NCI-H526 (cell line): Measurements from ENCODE around the gene AGAP2.

Experiments used
- DNase-seq, 2 experiments: peaks; one replicate each; lab custom pipeline; 2025; lab: John Stamatoyannopoulos, UW

Gene AGAP2

DNA sequence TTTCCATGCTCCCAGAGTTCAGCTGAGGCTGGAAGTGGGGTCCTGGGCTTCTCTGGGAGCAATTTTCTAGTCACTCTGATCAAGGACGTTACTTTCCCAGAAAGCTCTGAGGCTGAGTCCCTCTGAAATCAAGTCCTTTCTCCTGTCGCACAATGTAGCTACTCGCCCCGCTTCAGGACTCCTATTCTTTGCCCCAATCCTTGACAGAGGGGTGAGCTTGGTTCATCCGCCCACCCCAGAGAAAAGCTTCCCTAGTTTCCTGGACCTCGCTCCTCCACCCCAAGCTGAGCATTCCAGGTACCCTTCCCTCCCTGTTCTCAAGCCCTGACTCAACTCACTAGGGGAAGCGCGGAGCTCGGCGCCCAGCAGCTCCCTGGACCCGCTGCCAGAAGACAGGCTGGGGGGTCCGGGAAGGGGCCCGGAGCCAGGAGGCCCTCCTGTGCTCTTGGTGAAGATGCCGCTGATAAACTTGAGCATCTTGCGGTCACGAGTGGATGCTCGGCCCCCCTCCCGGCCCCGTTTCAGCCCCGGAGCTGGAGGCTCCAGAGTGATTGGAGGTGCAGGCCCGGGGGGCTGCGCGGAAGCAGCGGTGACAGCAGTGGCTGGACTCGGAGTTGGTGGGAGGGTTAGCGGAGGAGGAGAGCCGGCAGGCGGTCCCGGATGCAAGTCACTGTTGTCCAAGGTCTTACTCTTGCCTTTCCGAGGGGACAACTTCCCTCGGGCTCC is 1.6 kb downstream of the AGAP2 start:
- peak in 1 of 2 experiments; percentile 52 for DNase-seq

DNA sequence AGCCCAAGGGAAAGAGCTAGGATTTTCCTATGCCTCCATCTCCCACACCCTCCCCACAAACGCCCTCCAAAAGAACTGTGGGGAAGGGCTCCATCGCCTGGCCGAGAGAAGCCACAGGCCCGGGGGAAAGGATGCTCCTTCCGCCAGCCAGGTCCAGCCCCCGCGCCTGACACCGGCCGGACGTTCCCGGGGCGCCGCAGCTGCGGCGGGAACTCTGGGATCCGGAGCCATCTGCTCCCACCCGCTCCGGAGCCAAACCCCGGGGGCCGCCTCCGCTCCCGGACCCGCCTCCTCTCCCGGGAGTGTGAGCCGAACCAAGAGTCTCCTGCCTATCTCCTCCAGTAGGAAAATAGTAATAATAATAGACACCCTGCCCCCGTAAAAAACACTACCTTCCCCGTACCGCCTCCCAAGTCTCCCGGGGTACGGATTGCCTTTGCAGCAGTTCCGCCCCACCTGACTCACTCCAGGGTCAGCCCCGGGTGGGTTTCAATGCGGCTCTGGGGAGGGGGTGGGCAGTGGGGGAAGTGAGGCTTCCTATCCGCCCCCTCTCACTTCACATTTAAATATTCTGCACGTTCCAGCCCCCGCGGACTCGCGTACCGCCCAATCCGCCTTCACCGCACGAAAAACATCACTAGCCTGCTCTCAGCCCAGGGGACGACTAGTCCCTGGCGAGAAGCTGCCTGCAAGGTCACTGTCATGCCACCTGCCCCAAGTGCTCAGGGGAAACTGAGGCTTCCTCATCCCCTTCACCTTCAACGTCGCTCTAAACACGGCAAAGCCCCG is 2.4 kb downstream of the AGAP2 start:
- peak in 1 of 2 experiments; percentile 72 for DNase-seq

DNA sequence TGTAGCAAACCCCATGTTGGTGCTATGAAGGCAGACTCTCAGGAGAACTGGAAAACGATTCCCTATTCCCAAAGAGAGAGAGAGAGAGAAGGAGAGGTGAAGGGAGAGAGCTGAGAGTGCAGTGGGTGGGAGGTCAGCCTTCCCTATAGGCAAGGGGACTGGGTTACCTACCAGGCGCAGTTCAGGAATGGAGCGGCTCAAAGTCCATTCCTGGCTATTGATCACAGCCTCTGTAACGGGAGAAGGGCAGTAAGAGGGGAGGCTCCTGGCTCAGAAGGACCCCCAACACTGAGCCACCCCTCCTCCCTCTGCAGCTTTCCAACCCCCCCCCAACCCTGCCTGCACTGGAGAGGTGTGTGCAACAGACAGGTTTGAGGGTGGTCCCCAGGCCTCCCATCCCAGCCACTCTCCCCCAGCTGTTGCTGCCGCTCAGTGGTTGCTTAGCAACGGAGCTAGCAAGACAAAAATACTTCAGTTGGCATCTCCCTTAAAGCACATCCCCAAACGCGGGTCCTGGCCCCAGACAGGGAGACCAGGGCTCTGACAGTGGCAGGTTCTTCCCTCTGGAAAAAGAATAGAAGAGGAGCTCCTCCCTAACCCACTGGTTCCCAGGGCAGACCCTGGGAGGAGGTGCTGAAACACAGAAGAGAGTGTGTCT is 3.2 kb downstream of the AGAP2 start:
- peak in 1 of 2 experiments; percentile 35 for DNase-seq

DNA sequence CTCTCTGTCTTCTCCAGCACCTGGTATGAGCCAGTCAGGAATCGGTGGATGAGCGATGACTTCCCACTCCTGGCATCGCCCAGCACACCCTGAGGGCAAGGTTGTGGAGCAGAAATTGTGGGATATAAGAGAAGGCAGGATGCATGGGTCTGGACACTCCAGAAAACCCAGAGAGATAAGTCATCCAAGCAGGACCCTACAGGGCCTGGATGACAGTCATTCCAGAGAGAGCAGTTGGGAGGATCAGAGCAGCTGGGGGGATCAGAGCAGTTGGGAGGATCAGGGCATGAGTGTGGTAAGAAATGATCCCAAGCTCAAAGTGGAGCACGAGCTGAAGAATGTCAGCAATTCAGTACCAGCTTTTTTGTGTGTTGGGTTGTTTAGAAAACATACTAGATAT is 4.0 kb downstream of the AGAP2 start:
- DNase-seq, result no peak

DNA sequence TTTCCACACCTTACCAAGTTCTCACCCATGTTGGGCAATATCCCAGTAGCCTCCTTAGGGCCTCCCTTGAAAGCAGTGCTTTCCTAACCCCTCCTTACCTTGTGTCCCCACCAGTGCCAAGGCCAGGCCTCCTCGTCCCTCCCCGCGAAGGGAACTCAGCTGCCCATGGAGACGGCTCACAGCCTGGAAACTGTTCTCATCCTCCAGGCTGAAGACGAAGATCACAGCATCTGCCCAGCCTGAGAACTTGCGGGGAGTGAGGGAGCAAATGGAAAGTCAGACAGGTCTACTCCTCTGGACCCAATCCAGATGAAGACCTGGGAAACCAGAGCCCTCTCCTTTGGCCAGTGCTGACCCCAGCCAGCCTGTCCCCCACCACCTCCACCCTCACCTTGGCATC is 4.6 kb downstream of the AGAP2 start:
- DNase-seq, result no peak

DNA sequence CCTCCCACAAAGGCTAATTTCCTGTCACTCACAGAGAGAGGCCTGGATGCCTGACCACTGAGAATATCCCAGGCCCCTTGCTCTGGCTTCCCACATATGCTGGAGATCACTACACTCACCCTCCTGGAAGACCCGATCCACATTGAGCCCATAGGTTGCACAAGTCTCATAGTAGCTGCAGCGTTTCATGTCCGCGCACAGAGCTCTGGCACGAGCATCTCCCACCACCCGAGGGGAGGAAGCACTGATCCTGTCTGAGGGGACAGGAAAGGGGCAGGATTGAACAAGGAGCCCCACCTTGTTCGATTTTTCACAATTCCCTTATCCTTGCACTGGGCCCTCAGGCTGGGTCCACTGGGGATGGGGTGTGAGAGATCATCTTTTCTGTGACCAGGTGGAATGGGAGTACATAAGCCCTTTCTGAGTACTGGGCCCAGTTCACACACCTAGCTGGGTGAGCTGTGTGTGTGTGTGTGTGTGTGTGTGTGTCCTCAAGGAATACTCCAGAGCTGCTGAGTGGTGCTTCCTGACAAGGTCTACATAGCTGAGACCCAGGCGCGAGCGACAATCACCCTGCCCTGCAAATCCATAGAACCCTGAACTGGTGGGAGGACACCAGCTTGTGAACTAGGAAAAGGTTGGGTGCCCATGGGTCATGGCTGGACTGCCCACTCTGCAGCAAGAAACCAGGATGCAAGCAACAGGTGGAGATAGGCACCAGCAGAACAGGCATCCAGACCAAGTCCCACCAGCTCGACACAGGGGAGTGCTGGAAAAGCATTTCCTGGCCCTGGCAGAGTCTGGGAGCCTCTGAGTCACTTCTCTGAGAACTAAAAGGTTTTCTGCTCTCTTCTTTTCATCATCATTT is 5.6 kb downstream of the AGAP2 start:
- DNase-seq, result no peak

DNA sequence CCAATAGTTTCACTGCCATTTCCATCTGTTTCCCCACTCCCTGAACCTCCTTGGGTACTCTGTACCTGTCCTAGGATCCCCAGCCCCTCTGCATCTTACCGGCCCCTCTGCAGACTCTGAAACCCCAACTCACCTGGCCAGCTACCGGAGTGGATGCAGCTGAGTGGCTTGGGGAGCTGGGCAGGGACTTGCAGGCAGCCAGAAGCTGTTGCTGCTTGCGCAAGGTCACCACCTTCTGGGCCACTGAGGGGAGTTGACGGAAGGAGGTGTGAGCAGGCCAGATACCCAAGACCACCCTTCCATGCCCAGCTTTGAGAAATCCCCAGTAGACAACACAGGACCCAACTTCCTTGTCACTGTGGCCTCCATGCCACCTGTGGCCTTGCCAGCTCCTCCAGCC is 6.3 kb downstream of the AGAP2 start:
- no peak for DNase-seq

DNA sequence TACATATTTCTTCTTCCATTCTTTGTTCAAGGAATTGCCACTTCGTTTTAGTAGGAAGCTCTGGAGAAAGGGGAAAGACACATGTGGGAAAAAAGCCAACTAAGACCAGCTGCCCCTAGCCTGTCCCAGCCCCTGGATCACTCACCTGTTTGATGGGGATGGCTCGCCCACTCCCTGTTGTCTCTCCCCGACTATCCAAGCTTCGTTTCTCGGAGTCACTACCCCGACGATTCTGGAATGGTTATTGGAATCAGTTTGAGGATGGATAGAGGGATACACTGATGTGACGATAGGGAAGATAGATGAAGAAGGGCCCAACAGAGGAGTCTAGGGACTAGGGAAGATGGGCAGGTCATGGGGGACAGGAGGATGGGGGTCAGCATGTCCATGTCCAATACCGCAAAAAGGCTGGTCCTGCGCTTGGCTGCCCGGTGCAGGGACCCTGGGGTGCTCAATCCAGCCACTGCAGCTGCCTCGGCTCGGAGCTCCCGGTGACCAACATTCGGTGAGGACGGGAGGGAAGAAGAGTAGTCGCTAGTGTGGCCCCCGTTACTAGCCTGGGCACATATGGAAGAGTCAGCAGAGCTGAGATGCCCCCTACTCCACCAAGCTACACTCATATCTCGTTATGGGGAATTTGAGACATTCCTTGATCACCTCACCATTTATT is 7.0 kb downstream of the AGAP2 start:
- DNase-seq, result no peak

DNA sequence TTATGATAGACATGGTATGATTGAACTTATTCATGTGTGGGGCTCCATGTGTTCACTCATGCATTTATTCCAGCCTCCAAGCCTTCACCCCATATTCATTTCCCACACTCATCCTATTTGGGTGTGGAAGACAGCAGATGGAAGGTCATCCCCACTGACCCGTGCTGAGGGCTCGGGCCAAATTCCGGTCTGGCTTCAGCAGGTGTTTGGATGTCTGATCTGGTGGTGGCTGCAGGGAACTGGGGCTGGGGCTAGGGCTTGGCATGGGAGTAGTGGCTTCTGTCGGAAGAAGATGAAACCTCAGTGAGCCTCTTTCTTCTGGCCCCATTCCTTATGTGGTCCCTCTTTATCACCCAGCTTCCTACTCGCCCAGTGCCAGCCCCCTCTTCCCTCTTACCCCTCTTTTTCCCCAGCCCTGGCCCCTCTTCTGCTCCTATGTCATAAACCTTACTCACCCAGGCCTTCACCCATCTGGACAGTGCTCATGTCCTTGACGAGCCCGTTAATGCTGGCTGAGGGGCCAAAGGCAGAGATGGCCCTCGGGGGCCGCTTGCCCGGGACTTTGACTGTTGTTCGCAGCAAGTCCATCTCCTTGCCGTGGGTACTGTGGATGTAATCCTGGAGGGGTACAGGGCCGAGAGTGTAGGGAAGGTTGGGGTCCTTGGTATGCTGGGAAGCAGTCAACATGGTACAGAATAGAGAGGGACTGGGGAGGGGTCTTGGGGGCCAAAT is 8.0 kb downstream of the AGAP2 start:
- no peak for DNase-seq

DNA sequence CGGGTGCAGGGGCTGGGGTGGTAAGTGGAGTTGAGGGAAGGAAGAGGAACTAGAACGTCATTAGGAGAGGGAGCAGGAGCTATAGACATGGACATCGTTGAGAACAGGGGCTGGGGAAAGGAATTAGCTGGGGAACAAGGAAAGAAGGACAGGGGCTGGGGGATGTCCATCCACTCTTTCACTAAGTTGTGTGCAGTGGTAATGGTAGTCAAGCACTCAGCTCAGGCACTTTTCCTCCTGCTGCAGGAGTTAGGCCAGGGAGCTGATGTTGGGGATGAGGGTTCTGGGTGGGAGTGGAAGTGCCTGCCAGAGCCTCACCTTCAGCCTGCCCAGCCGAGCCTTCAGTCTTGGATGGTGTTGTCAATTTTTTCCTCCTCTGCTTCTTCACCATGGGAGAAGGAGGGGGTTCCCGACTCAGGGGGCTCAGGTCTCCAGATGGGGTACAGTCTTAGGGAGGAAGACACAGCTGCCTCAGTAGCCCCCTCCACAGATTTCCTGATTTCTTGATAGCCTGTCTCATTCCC is 9.2 kb downstream of the AGAP2 start:
- DNase-seq, result no peak

DNA sequence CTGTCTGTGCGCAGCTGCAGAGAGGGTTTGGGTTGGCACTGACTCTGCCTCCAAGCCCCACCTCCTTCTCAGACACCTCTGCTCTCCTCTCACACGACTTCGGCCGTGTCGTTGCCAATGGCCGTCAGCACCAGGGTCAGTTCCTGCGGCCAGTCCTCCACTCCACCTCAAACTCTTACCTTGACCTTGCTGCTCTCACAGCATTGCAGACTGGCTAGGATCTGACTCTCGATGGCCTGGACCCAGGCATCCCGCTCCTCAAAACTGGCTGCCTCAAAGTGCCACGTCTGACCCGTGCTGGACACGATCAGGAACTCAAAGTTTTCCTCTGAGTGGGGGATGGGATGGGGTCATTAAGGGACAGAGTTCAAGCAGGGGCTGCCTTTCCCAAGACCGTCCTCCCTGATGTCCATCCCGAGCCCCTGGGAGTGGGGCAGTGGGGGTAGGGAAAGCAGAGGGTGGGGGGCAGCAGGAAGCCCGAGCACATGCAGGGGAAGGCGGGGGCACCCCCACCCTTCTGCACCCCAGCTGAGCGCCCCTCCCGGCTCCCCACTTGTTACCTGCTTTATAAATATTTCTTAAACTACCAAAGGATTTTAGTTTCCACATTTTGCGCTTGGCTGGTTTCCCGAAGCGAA is 10.7 kb downstream of the AGAP2 start:
- DNase-seq, result no peak

DNA sequence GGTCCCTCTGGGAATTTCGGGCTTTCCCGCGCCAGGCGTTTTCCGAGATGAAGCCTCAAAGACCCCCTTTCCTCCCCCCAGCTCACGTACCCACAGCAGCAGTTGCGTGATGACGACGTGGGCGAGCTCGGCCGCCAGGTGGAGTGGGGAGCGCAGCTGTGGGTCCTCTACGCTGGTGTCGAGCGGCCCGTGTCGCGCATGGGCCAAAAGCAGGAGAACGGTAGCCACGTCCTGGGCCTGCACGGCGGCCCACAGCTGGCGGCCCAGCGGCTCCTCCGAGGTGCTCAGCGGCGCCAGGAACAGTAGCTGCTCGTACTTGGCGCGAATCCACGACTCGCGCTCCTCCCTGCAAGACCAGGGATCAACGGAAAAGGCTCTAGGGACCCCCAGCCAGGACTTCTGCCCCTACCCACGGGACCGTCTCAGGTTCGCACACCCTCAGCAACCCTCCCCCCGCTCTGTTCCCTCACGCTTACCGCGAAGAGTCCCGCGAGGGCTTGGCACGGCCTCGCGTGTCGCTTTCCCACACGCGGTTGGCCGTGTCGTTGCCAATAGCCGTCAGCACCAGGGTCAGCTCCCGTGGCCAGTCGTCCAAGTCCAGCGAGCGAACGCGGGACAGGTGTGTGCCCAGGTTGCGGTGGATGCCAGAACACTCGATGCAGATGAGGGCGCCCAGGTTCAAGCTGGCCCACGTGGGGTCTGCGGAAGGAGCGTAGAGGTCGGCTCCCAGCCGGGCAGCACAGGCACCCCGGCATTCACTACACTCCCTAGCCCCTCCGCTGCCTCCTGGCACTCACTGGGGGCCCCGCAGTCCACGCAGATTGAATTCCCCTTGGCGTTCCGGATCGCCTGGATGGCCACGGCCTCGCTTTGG is 11.4 kb downstream of the AGAP2 start:
- peak in 1 of 2 experiments; percentile 69 for DNase-seq

DNA sequence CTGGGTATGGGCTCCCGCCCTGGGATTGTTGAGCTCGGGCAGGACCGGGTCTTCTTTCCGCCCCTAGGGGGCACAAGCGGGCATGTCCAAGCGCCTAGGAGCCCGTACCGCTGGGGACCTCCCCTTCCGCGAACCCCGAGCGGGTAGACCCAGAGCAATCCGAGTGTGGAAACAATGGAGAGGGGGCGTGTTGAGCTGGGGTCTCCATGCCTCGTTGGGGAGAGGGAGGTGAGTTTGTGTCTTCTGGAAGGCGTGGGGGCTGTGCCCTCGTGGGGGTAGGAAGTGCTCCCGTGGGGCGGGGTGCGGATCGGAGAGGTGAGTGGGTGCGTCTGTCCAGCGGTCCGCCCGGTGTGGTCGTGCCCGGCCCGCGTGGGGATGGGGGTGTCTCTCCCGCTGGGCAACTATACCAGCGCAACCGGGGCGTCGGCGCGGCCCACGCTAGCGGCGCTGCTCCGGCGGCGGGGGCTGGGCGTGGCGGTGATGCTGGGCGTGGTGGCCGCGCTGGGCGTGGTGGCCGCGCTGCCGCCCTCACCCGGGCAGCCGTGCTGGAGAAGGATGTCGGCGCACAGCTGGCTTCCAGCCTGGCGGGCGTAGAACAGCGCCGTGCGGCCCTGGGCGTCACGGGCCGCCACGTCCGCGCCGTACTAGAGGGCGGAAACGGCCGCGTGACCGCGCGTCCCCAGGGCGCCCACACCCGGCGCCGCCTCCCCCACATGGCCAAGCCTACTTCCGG is 12.2 kb downstream of the AGAP2 start:
- peak; percentile 76 to 95 for DNase-seq

DNA sequence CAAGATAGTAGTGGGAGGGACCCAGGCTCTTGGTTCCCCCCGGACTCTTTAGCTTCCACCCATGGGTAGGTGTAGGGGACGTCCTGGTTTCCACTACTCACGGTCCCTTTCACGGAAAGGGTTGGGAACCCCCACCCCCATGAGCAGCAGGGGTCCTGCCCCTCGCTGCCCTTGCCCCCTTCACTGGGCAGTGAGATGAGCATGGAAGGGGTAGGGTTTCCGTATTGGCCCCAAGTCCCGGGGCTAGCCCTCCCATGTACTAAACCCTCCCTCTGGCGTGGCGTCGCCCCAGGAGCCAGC is 12.7 kb downstream of the AGAP2 start:
- no peak for DNase-seq

DNA sequence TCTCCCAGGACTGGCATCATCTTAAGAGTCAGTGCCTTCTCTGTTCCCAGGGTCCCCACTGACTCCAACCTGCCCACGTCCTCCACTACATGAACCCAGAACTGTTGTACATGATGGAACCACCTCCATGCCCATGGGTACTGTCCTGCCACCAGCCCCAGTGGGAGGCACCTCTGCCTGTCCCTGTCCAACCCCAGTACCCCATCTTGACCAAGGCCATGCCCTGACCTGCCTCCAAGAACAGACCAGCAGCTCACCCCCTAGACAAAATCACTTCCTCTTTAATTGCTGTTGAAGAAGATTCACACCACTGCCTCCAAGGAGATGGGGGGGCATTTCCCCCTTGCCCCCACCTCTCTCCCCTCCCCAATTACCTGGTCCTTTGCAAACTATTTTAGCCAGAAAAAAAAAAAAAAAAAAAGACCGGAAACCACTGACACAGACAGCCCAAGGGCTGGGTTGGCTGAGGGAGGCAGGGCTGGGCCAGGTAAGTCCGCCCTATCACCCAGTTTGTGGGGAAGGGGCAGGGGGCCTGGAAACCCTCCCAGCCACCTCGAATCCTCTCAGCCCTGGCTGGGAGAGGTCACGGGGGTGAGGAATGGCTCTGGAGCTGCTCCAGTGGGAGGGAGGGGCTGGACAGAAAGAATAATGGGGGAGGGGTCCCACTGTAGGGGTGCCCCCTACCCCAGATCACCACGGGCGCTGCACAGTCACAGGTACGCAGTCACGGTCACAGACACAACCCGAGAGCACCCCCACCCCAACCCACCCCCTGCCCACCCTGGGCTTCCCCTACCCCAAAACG is 13.4 kb downstream of the AGAP2 start:
- no peak for DNase-seq

DNA sequence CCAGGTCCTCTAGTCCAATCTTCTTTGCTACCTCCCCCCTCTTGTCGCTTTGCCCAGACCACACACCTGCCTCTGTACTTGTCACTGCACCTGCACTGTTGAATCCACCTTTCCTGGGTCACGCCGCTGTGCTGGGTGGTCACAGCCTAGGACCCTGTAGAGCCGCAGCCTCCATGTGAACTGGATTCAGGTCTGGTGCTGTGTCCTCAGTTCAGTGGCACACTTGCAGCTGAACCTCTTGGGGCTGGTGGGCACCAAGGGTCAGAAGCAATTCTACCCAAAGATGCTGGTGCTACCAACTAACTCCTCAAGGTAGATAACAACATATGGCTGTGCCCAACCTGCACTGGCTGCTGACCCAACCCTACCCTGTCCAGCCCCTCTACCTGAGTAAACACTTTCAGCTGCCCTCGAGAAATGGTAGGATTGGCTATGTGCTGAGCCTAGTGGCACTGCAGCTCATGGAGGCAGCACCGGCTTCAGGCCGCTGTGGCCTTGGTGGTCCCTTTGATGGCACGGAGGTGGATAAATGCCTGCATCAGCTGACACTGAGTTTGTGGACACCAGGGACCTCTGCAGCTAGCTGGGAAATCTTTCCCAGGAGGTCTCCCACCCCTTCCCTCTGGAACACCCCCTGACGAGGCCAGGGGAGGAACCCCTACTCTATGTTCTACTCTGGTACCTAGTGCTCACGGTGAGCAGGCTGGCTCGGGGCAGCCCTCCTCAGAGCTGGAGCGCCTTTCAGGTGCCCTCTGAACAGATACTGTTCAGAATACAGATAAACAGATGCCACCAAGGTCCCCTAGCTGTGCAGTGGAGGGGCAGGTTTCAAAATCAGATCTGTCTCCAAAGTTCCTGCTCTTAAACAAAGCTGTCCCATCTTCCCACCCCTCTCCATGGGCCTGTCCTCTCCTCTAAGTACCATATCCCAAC is 14.3 kb downstream of the AGAP2 start:
- DNase-seq, result no peak

DNA sequence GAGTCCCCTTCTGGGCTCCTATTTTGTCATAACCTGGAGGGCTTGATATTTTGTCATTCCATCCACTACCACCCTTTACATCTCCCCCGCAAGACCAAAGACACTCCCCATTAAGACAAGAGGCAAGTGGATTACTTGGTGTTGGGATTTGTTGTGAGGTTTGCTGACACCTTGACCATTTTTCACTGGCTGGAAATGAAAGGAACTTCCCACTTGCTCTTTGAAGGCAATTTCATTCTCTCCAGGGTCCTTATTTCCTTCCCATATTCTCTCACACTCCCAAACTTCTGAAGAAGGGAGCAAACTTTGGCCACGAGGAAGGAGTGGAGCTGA is 14.9 kb downstream of the AGAP2 start:
- no peak for DNase-seq
